HG03442 (cell line): ENCODE data around the gene ADSL.
"Not testable (repeated sequence)": the region's sequence is repeated elsewhere in the genome, so short reads cannot be mapped to it uniquely, and the experiment has no call there.

Source experiments
- ATAC-seq: cut with Tn5 transposase; IDR thresholded peaks from one replicate; pipeline ENCODE4 v1.9.1; 2021; ENCODE audit warnings: mild to moderate bottlenecking, moderate library complexity; ENCODE audit not compliant: unreplicated experiment

The ADSL gene

DNA sequence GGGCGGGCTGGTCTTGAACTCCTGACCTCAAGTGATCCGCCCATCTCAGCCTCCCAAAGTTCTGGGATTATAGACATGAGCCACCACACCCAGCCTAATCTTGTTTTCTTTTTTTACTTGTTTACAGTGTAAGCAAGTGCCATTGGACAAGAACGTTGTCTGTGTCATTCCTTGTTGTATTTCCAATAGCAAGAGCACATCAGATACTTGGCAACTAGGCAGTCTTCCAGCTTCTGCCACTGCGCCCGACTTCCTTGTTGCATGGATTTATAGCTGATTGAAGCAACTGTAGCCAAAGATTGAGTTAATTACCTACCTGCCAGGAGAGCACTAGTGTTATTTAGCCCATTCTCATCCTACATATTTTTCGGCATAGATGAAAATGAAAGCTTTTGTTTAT, 21.0 kb downstream of the ADSL start:
- ATAC-seq: no peak

DNA sequence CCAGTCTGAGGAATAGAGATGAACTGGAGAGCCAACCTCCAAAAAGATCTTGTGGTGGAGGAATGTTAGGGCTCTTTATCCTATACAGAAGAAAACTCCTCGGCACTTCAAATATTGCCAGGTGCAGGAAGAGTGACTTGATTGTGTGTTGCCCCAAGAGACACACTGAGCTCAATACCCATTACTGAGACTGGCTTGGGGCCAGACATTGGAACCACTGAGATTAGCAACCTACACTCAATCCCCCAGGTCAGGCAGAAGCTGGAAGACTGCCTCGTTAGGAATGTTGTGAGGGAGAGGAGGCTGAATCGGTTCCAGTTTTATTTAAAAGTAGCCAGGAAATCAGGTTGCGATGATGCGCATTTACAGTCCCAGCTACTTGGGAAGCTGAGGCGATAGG, 21.7 kb downstream of the ADSL start:
- ATAC-seq: no peak

DNA sequence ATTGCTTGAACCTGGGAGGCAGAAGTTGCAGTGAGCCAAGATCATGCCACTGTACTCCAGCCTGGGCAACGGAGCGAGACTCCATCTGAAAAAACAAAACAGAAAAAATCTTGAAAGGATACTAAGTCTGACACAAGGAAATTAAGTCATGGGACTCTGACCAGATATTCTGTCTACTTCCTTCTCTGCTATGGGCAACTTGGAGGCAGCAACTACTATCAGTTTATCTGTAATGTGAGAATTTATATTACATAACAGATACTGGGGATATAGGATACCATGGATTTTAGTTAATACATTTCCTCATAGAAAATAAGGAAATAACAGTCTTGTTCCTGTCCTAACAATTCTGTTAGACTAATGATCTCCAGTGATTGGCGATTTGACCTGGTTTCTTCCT, 22.5 kb downstream of the ADSL start:
- ATAC-seq: no peak

GRCh38 chr22:40374567-40374966, 28.3 kb downstream of the ADSL start:
- no peak for ATAC-seq

DNA sequence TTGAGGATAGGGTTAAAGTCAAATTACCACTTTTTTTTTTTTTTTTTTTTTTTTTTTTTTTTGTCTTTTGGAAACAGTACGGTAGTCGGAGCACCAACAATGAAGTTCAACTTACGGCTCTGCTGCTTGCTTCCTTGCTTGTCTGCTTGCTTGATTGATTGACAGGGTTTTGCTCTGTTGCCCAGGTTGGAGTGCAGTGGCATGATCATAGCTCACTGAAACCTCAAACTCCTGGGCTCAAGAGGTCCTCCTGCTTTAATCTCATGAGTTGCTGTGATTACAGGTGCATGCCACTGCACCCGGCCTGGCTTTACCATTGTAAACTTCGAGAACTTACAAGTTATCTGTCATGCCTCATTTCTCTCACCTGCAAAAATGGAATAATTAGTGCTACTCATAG, 29.8 kb downstream of the ADSL start:
- ATAC-seq: no peak

GRCh38 chr22:40377931-40378330, 31.6 kb downstream of the ADSL start:
- ATAC-seq: no peak

DNA sequence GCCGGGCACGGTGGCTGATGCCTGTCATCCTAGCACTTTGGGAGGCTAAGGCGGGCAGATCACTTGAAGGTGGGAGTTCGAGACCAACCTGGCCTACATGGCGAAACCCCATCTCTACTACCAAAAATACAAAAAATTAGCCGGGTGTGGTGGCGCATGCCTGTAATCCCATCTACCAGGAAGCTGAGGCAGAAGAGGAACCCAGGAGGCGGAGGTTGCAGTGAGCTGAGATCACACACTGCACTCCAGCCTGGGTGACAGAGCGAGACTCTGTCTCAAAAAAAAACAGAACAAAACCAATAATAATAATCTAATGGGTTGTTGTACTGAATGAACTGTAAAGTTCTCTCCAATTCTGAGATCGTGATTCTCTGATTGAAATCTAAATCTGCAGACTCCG, 32.1 kb downstream of the ADSL start:
- ATAC-seq: not testable (repeated sequence)

DNA sequence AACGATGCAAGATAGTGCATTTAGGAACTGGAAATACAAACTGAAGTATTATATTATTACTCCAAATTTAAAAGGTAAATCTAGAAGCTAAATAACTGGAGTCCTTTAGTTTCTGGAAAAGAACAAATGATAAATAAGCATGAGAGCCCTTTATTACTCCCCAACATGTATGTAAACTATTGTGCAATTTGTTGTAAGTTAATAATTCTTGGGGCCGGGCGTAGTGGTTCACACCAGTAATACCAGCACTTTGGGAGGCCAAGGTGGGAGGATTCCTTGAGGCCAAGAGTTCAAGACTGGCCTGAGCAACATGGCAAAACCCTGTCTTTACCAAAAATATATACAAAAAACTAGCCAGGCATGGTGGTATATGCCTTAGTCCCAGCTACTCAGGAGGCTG, 35.2 kb downstream of the ADSL start:
- no peak for ATAC-seq

DNA sequence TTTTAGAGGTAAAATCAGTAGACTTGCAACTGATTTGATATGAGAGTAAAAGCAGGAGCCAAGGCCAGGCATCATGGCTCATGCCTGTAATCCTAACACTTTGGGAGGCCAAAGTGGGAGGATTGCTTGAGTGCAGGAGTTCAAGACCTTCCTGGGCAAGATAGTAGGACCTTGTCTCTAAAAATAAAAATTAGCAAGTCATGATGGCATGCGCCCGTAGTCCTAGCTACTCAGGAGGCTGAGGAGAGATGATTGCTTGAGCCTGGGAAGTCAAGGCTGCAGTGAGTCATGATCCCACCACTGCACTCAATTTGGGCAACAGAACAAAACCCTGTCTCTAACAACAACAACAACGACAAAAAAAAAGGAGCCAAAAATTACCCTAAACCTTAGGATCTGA, 37.6 kb downstream of the ADSL start:
- ATAC-seq: no peak

GRCh38 chr22:40385036-40385782, 38.9 kb downstream of the ADSL start:
- ATAC-seq: no peak

DNA sequence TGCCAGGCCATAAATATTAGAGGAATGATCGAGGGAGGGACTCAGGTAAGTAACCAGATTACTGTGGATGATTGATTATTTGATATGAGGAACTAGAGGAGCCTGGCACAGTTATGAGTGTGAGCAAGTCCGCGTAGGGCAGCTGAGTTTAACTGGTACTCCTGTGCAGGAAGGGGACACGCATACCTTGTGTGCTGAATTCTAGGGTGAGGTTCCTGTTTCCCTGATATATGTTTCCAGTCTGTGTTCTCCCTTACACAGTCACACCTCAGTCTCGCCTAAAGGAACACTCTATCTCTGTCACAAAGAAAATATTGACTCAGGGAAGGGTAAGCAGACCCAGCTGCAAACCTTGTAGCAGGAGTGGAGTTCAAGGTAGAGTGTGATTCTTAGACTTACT, 41.4 kb downstream of the ADSL start:
- ATAC-seq: no peak

DNA sequence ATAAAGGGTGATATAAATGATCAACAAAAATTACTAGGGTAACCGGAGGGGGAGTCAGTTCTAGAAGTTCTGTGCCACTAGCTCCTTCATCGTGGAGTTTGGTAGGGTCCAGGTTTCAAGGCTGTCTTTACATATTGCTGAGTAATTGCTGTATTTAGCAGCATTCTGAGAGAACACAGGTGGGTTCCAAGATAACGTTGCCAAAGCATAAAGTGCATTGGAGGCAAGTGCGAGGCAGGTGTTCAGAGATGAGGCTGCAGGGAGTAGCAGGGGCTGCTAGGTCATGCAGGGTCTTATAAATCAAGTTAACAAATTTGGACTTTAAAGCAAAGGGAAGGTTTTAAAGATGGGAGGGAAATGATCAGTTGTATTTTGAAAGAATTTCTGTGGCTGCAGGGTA, 41.9 kb downstream of the ADSL start:
- ATAC-seq: no peak

DNA sequence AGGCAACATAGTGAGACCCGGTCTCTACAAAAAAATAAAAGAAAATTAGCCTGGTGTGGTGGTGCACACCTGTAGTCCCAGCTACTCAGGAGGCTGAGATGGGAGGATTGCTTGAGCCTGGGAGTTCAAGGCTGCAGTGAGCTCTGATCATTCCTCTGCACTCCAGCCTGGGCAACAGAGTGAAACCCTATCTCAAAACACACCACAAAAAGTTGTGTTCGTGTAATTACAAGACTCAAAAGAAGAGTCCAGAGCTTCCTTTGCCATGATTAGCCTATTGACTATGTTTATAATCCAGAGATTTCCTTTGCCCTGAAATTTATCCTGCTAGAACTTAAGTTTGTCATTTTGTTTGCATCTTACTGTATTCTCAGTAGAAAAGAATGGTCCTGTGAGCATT, 45.1 kb downstream of the ADSL start:
- ATAC-seq: no peak

DNA sequence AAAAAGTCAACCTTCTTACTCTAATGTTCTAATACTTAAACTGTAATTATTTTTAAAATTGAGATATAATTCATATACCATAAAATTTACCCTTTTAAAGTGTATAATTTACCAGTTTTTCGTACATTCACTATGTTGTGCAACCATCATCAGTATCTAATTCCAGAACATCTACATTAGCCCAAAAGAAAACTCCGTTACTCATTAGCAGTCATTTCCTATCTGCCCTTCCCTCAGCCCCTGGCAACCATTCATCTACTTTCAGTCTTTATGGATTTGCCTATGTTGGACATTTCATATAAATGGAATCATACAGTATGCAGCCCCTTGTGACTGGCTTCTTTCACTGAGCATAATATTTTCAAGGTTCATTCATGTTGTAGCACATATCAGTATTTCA, 46.3 kb downstream of the ADSL start:
- no peak for ATAC-seq

DNA sequence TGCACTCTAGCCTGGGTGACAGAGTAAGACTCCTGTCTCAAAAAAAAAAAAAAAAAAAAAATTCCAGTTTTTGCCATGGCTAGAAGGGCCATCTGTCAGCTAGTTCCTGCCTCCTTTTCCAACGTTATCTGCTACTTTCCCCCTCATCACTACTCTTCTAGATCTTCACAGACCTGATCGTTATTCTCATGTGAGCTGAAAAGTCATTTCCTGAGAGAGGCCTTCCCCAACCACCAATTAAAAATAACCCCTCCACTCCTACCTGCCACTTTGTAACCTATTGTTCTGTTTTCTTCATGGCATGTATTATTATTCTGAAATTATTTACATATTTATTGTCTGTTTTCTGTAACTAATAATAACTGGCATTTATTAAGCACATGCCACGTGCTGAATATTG, 48.3 kb downstream of the ADSL start:
- ATAC-seq: no peak

DNA sequence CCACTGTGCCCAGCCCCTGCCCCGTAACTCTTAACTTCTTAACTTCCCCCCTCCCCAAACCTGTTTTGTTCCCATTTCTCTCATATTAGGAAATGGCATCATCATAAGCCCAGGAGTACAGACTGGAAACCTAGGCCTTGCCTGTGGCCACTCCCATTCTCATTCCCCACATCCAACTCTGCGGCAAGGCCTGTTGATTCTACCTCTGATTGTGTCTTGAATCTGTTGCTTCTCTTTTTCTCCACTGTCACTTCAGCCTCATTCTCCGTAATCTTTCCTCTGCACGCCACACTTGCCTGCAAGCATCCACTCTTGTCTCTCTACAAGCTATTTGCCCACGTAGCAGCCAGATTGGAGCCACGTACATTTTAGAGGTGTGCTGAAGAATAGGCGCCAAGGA, 49.3 kb downstream of the ADSL start:
- ATAC-seq: no peak

GRCh38 chr22:40396882-40397281, 50.6 kb downstream of the ADSL start:
- ATAC-seq: no peak

- ATAC-seq: no peak
These were observed 51.1 kb downstream of the ADSL start for GRCh38 chr22:40397396-40397795.

DNA sequence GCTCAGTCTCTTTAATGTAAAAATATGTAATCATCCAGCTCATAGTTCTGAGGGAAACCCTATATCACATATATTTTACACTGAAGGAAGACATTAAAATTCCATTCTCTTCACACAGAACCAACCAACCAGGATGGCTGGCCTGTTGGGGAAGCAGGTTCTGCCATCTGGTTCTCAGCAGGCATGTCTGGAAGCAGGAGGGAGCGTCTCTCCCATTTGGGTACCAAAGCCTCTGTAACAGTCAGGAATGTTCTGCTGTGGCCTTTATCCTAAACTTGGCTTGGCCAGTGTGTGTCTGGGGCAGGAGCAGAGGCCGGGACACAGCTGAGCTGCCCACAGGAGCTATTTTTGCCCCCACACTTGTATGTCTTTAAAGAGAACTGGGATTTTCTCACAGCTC, 53.3 kb downstream of the ADSL start:
- ATAC-seq: no peak

DNA sequence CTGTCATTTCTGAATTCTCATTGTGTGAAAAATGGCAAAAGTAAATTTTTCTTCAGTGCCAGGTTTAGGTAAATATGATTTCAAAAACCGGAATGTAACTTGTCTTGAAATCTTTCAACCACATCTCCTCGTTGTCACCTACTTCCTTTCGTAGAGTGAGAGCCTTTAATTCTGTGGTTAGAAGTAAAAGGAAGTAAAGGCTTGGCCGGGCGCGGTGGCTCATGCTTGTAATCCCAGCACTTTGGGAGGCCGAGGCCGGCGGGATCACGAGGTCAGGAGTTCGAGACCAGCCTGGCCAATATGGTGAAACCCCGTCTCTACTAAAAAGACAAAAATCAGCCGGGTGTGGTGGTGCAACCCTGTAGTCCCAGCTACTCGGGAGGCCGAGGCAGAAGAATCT, 53.9 kb downstream of the ADSL start:
- ATAC-seq: no peak

DNA sequence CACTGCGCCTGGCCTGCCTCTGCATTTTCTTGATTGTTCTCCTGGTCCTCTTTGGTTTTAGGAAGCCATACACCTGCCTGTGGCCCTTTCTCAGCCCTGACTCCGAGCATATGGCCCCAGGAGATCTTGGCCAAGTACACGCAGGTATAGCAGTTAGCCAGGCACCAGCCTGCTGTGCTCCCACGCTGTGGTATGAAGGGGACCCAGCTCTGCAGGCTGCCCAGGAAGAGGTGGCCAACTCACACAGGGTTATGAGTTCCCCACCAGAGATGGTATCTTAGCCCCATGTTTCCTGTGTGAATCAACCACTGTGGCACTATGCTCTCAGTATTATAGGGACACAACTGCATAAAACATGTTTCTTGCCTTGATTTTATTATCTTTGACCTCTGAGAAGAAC, 55.2 kb downstream of the ADSL start:
- no peak for ATAC-seq

DNA sequence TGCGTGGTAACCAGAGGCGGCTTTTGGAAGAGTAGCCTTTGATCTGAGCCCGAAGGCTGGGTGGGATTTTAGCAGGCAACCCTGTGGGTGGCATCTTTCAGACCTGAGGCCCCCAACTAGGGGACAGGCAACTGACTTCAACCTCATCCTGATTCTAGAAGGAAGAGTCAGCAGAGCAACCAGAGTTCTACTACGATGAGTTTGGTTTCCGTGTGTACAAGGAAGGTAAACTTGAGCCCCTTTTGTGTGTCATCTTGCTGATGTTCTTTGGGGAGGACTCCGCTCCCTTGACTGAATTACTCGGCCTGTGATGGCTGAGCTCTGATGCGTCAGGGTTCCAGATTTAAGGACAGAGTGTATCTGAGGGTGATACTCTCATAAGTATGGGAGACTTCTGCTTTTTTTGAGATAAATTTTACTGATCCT, 55.7 kb downstream of the ADSL start:
- ATAC-seq: no peak

- no peak for ATAC-seq
These were observed 56.8 kb downstream of the ADSL start for GRCh38 chr22:40403141-40403540.
